Activated CD4-positive, alpha-beta T cell treated with anti-CD3 and anti-CD28 coated beads for 48 hours (primary cell): ENCODE measurements around the gene MDH1B.

Experiments used
- DNase-seq: peaks from one replicate; pipeline ENCODE4 v3.0.0-alpha.2; 2020

MDH1B gene

DNA sequence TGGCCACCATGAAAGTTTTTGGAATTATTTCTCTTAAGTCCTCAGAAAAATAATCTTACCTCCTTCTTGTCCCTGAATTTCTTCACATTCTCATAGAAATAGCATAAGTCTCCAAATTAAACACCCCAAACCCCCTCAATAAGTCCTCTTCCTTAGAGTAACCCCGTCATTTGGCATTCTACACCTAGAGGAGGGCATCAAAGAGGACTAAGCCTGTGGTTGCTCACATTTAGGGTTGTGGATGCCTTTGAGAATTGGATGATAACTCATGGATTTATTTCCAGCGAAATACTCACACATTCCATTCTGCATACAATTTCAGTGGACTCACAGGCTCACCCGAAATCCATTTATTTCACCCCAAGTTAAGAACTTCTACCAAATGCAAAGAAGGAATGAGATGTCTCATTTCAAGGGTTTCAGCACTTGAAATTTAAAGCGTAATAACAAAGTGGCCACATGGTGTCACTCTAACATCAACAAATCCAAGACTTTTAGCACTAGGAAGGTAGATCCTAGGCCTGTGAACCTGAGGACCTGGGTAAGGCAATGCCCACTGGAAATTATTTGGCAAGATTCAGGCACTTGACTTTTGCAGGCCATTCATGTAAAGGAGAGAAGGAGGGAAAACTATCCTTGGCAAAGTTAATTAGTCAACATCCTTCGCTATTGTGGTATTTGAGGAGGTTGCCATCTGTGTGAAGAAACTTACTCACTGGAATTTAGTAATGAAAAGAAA is 71.6 kb downstream of the MDH1B start:
- no peak for DNase-seq

DNA sequence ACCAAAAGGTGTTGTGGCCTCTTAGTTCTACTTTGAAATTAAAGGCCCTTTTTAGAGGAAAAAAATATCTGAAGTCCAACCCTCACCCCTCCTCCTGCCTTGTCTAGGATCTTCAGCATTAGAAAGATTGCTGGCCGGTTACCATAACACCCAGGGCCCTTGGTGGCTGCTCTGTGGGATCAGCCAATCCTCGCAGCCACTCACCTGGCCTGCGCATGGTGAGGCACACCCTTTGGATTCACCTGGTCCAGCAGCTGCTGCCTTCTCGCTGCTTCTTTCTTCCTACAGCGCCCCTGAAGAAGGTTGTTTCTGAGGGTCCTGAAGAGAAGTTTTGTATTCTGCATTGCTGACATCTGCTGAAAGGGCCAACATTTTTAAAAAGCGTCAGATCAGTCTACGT is 72.2 kb downstream of the MDH1B start:
- DNase-seq, result no peak

DNA sequence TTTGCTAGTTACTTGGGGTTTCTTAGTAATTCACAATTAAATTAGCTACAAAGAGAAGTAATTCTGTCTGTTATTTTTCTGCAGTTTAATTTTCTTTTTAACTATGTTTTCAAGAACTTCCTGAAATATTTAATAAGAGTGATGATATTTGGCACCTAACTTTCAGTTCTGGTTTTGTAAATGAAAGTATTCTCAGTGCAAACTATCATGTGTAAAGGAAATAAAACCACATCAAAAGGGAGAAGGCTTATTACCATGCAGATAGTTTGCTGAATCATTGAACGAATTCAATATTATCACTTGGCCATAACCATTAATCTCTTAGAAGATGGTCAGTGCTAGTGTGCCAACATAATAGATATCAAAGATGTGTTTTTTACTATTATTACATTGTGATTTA is 76.1 kb downstream of the MDH1B start:
- DNase-seq, result no peak

DNA sequence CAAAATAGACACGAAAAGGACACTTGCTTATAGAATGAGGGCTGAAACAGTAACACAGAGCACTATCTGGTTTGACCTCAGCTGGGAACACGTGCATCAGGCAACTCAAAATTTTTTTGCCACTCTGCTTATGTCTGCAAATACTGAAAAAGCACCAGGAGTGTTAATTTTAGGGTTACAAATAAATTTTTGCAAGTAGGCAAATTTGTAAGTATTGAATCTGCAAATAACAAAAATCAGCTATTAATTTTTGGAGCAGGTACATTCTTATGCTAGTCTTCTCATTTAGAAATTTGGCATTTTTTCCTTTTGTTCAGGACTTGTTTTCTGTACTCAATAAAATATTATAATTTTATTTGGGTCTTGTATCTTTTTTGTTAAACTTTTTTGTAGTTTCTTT is 76.7 kb downstream of the MDH1B start:
- no peak for DNase-seq
